Psoas muscle (tissue), 8 donors: Measurements from ENCODE around the gene NME3. TPM values are rescaled to one million over a fixed set of nuclear protein-coding genes. Genes with fewer than 3 reads are reported as not detected.

Experiments used
- ATAC-seq, 4 donors: fragments of 200-7000 bp; cut with Tn5 transposase; one replicate each; pipeline ENCODE4 v1.9.1; 2020; ENCODE audit warnings: moderate library complexity in 3 of 4, mild to moderate bottlenecking in 2 of 4
- DNase-seq, 2 donors: peaks; one replicate each; pipeline ENCODE4 v3.0.0-alpha.2; 2020
- H3K27ac ChIP-seq: fragments of 200-600 bp; one replicate; pipeline ENCODE4 v1.8.0; 2022
- H3K27me3 ChIP-seq, 3 donors: fragments of 200-600 bp in 1 of 3; one replicate each; pipeline versions ENCODE4 v1.6.1 to v1.8.0; 2013 to 2022; ENCODE audit warnings: low read length in 2 of 3, mild to moderate bottlenecking in 2 of 3, moderate library complexity in 1 of 3; ENCODE audit not compliant: insufficient read depth in 3 of 3
- H3K36me3 ChIP-seq, 2 donors: fragments of 200-600 bp in 1 of 2; one replicate each; pipeline versions ENCODE4 v1.6.1 to v1.8.0; 2013 to 2022; ENCODE audit warnings: low read depth in 1 of 2, mild to moderate bottlenecking in 1 of 2, moderate library complexity in 1 of 2; ENCODE audit not compliant: insufficient read depth in 1 of 2
- H3K4me1 ChIP-seq: fragments of 200-600 bp; one replicate; pipeline ENCODE4 v1.8.0; 2022
- H3K4me3 ChIP-seq: fragments of 200-600 bp; one replicate; pipeline ENCODE4 v1.8.0; 2022; ENCODE audit warnings: mild to moderate bottlenecking
- H3K9me3 ChIP-seq: fragments of 200-600 bp; one replicate; pipeline ENCODE4 v1.8.0; 2022
- CTCF ChIP-seq: fragments of 200-600 bp; IDR thresholded peaks from one replicate; pipeline ENCODE4 v1.8.0; 2022; ENCODE audit warnings: antibody characterized with exemption
- WGBS, 3 donors: extraction: QIAGEN DNeasy Blood & Tissue Kit; methylation state at CpG; one replicate each; pipeline versions ENCODE4 v1.1.6 to v1.1.7; 2013; 5-methylcytosine and 5-hydroxymethylcytosine counted together
- intact Hi-C, 2 donors: fragments of 100-400 bp; cut with DNase I; formaldehyde crosslinking; loops; one replicate each; pipeline versions ENCODE4 v1.11.0 to v1.14.2; 2022
- polyA plus RNA-seq, 3 donors: library from polyadenylated mRNA; stranded (reverse); fragments of 200-250 nt; gene quantifications; one replicate each; pipeline ENCODE4 v1.2.3, GENCODE V29; 2013
- total RNA-seq, 4 donors: library from RNA; stranded (reverse); fragmentation: NEBNext Ultra II Directional in 2 of 4; extraction: Animal tissue kit (Norgen Biotek cat#: 25700) in 2 of 4; gene quantifications; one replicate each; pipeline versions ENCODE4 v1.2.1 to v1.2.4, GENCODE V29; 2021 to 2023
- donor health status: healthy with polysubstance abuse.
- donor health status: DM: no; HTN: no; CAD: no; lungs with moderate emphysema.
- donor health status: Bipolar disorder and iron deficiency.
- donor health status: healthy.
- donor health status: DM: yes; HTN: yes; CAD: no.
- donor health status: DM: no; HTN: no; CAD: no.
- donor health status: DM: no; HTN: no; CAD: no.
- donor health status: DM: yes; HTN: yes; CAD: no.

Gene NME3
- total and polyA plus RNA-seq, 7 donors, result 9.9 to 27.1 (median 18.8) TPM

DNA sequence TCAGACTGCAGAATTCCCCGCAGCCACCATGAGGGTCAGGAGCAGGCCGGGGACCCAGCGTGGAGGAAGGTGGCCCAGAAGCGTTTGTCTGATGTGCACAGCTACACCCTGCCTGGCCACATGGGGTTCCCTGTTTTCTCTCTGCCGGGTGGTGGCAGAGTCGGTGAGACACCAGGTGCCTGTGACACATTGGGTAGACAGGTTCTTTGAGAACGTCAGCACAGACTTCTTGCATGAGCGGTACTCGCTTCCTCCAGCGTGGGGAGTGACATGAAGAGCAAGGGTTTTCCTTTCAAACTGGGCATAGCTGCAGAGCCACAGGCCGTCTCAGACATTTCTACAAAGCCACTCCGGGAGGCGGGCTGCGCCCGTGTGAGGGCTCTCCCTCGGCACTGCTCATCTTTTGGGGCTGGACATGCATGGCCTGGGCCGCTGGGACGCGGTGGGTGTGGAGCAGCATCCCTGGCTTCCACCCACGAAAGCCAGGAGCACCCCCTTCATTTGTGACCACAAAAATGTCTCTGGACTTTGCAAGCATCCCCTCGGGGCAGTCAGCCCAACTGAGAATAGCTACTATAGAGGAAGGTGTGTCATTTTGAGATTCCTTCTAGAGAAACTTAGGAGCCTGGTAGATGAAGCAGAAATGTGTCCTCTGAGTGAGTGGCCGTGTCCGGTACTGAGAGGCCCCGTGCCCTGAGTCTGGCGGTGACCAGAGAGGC lies 26.0 kb downstream of the NME3 start:
- peaks cover 0 to 79% of the 10 kb centered on the region in 2 donors for H3K36me3 ChIP-seq

DNA sequence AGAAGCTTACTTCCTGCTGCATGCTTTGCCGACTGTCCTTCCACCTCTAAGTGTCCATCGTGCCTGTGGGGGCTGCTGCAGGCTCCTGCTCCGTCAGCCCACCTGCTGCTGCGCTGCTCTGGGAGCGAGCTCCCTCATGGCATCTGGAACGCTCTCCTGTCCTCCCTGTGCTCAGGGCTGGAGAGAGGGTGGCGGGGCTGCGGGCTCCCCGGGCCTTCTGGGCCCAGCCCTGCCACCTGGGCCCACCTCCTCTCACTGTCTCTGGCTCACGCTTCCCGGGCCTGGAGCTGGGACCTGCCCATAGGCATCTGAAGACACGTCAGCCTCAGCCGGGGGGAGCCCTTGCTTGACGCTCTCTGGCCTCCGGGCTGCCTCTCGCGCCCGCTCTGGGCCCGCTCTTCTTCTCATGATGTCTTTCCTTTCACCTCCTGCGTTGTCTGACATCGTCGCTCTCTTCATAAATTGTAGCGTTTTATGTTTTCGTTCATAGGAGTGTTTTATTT lies 27.0 kb downstream of the NME3 start:
- no peaks in the 10 kb centered on the region for H3K9me3 ChIP-seq
- H3K36me3 ChIP-seq, result peaks cover 0 to 70% of the 10 kb centered on the region in 2 donors
- H3K4me3 ChIP-seq, result no peak overlapping the region
- intact Hi-C loops, result no loop called here
- TF ChIP-seq CTCF, result no peak
- no peaks in the 10 kb centered on the region for H3K4me1 ChIP-seq
- no peaks in the 10 kb centered on the region for H3K27me3 ChIP-seq
- no peak overlapping the region for H3K27ac ChIP-seq
- no peak for DNase-seq
- 85 to 91% (median 90%) methylated on average over 22 to 24 of the region's 24 CpGs for WGBS, 3 donors
- no peak for ATAC-seq

More for the DNA sequence above, 26.0 kb downstream of the NME3 start:
- 84 to 86% (median 84%) methylated on average over 25 of the region's 25 CpGs for WGBS, 3 donors
- DNase-seq, result no peak
- no peaks in the 10 kb centered on the region for H3K9me3 ChIP-seq
- H3K4me1 ChIP-seq, result no peaks in the 10 kb centered on the region
- no peak for ATAC-seq
- intact Hi-C loops, result no loop called here
- H3K4me3 ChIP-seq, result no peak overlapping the region
- no peaks in the 10 kb centered on the region for H3K27me3 ChIP-seq
- no peak for TF ChIP-seq CTCF
- no peak overlapping the region for H3K27ac ChIP-seq

- H3K27me3 ChIP-seq, result no peaks in the 10 kb centered on the region
- H3K4me1 ChIP-seq, result no peaks in the 10 kb centered on the region
- H3K27ac ChIP-seq, result no peak overlapping the region
- DNase-seq, result no peak
- no peak for TF ChIP-seq CTCF
- no peak overlapping the region for H3K4me3 ChIP-seq
- H3K9me3 ChIP-seq, result no peaks in the 10 kb centered on the region
- ATAC-seq, result no peak
- WGBS, 3 donors, result 90% methylated on average over 32 of the region's 32 CpGs
- peaks cover 0 to 63% of the 10 kb centered on the region in 2 donors for H3K36me3 ChIP-seq
- intact Hi-C loops, result no loop called here
Measured at GRCh38 chr16:1743376-1744337, 27.7 kb downstream of the NME3 start.

DNA sequence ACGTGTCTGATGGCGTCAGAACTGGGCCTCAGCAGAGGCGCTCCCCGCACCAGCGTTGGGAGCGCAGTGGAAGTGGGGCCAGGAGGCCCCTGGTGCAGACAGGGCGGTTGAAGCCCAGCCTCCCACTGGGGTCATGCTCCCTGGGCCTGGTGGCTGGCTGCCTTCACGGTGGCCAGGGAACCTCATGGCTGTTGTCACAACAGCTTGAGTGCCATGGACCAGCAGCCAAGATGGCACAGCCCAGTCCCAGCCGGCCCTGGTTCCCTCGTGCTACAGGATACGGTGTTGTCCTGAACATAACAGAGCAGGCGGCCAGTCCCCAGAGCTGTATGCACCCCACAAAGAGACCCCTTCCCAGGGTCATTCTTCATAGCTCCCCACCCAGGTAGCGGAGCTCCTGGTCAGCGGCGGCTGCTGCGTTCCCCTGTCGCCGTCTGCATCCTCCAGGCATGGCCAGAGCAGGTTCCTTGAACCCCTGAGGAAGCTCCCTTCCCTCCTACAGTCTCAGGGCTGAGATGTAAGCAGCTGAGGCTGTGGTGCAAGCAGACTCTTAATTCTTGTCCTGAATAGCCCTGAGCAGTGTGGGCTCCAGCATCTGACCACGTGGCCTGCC lies 29.7 kb downstream of the NME3 start:
- H3K4me1 ChIP-seq, result no peaks in the 10 kb centered on the region
- 88 to 94% (median 91%) methylated on average over 19 of the region's 19 CpGs for WGBS, 3 donors
- H3K9me3 ChIP-seq, result no peaks in the 10 kb centered on the region
- intact Hi-C loops, result no loop called here
- DNase-seq (no peak), ATAC-seq (peak in 2 of 4 donors; percentile 10 to 14)
- no peak overlapping the region for H3K4me3 ChIP-seq
- peaks cover 0 to 43% of the 10 kb centered on the region in 2 donors for H3K36me3 ChIP-seq
- no peak for TF ChIP-seq CTCF
- no peaks in the 10 kb centered on the region for H3K27me3 ChIP-seq
- H3K27ac ChIP-seq, result no peak overlapping the region
